ENCODE data around the gene SPDL1.

Gene SPDL1

GRCh38 chr5:169583424-169584220 lies at the start of gene SPDL1:
Gene SPDL1 (plus strand): TSS chr5:169583773. CDS start chr5:169588417, 4,644 bp downstream.
- peak; percentile 96 for DNase-seq (ENCODE audit: low read depth)

- DNase-seq (ENCODE audit: low read depth) = peak; percentile 31
Measured at GRCh38 chr5:169534311-169534880, 49.2 kb upstream of the SPDL1 start.

DNA sequence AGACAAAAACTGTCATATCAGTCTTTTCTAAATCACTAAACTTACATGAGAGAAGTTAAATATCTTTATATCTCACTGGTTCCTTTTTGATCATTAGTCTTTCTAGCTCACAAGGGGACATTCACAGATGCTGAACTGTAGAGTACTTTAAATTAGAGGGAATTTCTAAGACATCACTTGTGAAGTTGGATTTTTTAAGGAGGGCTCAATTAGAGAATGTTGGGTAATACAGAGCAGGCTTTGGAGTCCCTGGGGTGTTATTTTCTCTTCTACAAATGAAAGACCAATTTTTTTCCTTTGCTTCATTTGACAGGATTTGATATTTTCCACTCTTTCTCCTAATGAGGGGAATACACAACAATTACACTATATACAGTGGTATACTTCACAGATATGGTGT lies 48.6 kb upstream of the SPDL1 start:
- no peak for DNase-seq (ENCODE audit: low read depth)

- DNase-seq (ENCODE audit: low read depth) = no peak
Measured at GRCh38 chr5:169538944-169539343, 44.6 kb upstream of the SPDL1 start.

DNA sequence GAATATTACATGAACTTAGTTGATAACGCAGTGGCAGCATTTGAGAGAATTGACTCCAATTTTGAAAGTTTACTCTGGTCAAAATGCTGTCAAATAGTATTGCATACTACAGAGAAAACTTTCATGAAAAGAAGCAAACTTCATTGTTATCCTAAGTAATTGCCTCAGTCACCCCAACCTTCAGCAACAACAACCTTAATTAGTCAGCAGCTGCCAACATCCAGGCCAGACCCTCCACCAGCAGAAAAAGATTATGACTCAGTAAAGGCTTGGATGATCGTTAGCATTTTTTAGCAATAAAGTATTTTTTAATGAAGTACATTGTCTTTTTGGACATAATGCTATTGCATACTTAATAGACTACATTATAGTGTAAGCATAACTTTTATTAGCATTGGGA lies 40.8 kb upstream of the SPDL1 start:
- DNase-seq (ENCODE audit: low read depth) = no peak

- no peak for DNase-seq (ENCODE audit: low read depth)
Measured at GRCh38 chr5:169544264-169544950, 39.2 kb upstream of the SPDL1 start.

DNA sequence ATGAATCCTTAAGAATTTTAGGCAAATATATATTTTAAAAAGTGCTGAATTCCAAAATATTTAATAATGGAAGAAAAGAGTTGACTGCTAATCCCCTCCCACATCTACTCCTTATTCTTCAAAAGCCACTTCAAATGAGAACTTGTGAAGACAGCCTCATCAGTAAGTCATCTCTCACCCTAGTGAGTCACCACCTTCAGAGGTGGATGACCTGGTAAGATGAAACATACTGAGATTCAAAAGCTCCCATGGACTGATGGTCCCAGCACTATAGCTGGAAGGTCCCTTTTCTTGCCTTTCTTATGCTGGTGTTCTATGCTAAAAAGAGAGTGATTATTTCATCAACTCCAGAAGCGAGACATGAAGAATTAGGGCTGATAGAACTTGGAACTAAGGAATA lies 37.8 kb upstream of the SPDL1 start:
- DNase-seq (ENCODE audit: low read depth) = no peak

DNA sequence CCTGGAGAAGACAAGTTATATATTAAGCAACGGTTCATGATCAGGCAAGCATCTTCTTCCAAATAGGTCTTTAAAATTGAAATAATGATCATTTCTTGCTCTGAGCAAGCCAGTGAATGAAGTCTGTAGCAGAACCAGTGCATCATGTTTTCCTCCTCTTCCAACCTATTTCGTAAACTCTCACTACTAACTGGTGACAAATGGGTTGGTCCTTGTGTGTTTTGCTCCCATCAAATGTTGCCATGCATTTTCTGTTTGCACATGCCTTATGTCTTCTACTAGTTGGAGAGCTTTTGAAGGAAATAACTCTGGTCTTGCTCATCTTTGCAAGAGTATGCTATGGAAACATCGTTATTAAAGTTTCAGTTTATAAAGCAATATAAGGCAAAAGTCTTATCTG lies 37.2 kb upstream of the SPDL1 start:
- no peak for DNase-seq (ENCODE audit: low read depth)

GRCh38 chr5:169547508-169547907 lies 36.1 kb upstream of the SPDL1 start:
- no peak for DNase-seq (ENCODE audit: low read depth)

DNA sequence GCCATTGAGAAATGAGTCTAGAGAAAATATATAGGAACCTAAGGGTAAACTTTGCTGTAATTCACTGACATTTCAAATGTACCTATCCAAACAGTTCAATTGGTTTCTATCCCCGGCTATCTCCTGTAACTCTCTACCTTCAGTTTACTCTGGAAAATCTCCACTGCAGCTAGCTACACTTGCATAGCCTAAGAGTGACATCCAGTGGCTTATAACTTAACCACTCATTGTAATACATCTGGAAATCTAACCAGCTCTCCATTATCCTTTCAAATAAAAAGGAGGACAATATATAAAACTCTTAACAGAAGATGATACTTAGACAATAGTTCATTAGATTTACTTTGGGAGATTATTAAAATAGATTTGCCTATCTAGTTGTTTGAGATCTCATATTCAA lies 35.3 kb upstream of the SPDL1 start:
- peak; percentile 43 for DNase-seq (ENCODE audit: low read depth)

DNA sequence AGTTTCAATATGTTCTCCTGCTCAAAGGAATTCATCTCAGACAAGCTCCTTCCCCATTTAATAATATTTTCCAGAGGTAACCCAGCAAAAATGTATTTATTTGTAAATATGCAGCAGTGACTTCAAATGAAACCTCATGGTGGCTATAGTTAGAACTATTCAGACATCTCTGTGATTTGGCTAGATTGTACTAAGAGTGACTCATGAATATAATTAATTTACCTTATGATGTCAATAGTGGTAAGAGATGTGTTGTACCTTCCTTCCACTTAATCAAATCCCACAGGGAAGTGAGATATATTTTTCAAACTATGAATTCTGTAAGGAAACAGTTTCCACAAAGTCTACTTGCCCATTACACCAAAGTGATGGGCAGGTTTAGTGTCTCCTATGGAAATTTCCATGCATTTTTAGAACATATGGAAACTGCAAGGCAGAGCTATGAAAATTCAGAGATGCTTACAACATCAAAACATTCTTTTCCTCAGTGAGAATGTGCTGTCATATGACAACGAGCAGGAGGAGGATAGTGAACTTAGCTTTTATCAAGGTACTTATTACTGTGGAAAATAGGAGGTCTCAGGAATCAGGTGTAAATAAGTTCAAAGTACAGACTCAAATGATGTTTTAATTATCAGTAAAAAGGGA lies 34.0 kb upstream of the SPDL1 start:
- DNase-seq (ENCODE audit: low read depth) = no peak

DNA sequence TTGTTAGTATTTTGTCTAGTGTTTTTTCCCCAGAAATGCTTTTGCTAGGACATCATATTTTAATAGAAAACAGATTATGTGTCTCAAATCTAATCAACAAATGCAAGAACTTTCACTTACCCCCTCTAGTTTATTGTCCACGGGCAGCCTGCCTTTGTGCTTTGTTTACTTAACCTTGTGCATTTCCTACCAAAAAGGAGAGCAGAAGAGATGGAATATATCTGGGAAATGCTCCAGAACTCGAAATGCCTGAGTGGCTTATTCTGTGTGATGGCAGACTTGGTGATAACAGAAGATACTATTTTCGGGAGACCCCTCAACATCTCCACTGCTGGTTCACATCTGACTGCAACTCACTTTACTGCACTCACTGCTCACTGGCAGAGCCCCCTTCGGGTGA lies 33.3 kb upstream of the SPDL1 start:
- DNase-seq (ENCODE audit: low read depth) = no peak

- no peak for DNase-seq (ENCODE audit: low read depth)
Measured at GRCh38 chr5:169551146-169551545, 32.4 kb upstream of the SPDL1 start.

DNA sequence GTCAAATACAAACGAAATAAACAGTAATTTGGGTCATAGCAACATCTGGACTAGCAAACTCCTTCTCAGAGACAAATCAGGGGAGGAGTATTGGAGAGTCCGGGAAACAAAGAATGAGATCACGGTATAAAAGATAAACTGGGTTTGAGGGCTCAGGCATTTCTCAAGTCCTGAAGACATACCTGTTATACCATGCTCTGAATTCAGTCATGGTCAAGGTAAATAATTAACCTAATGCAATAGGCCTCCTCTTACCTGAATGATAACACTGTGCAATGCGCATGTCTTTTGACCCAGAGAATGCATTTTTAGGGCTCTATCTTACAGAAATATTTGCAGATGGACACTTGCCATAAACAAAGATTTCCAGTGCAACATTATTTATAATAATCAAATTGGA lies 31.9 kb upstream of the SPDL1 start:
- DNase-seq (ENCODE audit: low read depth) = no peak

DNA sequence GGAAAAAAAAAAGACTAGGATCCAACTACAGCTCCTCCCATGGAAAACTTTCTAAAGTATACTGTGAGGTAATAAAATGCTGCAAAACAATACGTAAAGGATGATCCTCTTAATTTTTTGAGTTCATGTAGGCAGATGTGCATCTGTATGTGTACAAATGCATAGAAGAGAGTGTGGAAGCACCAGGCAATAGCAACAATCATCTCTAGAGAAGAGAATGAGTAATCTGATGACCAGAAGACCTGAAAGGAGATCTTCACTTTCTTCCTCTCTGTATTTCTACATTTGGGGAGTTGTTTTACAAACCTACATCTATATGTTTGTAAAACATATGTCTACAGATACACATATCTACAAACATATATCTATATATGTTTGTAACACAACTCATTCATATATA lies 29.3 kb upstream of the SPDL1 start:
- DNase-seq (ENCODE audit: low read depth) = no peak

GRCh38 chr5:169557838-169558237 lies 25.7 kb upstream of the SPDL1 start:
- no peak for DNase-seq (ENCODE audit: low read depth)

GRCh38 chr5:169561893-169562292 lies 21.7 kb upstream of the SPDL1 start:
- DNase-seq (ENCODE audit: low read depth) = no peak

GRCh38 chr5:169563369-169563768 lies 20.2 kb upstream of the SPDL1 start:
- no peak for DNase-seq (ENCODE audit: low read depth)

GRCh38 chr5:169566202-169566601 lies 17.4 kb upstream of the SPDL1 start:
- peak; percentile 46 for DNase-seq (ENCODE audit: low read depth)

GRCh38 chr5:169567079-169567478 lies 16.5 kb upstream of the SPDL1 start:
- DNase-seq (ENCODE audit: low read depth) = peak; percentile 37

- DNase-seq (ENCODE audit: low read depth) = no peak
Measured at GRCh38 chr5:169569513-169569912, 14.1 kb upstream of the SPDL1 start.

DNA sequence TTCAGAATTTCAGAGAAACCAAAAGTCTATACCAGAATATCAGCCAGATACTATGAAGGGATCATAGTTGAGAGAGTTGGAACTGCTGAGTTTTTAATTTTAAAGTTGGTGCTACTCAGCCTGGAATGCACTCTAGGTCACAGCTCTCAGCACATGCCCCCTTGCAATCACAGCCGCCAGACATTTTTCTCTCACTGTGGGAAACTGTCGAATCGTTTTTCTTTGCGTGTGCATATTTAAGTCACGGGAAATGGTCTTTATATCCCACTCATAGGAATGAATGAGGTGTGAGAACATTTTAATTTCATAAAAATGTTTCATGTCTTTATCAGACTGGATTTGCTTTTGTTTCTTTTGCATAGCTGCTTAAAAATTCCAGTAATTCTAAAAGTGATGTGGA lies 12.2 kb upstream of the SPDL1 start:
- peak; percentile 24 for DNase-seq (ENCODE audit: low read depth)

DNA sequence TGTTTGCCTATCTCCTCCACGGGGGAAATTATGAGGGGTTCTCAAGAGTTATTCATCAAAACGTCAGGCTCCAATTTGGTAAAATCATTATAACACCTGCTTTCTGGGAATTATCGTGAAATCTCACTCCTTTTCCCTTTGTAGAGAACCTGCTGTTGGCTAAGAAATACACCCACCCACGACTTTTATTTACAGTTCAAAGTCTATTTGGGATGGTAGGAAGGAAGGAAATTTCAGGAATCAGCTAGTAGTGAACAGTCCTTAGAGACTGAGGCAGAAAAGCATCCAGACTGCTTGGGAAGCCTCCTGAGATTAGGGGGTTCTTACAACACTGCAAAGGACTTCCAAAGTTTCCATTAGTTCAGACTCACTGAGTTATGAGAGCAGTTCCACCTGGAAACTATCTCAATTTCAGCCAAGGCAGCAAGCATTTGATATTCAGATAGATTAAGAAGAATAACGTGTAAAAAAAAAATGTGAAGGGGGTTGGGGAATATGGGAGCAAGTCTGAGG lies 9.4 kb upstream of the SPDL1 start:
- no peak for DNase-seq (ENCODE audit: low read depth)

Data from EH (cell line).